ENCODE measurements around the gene DHX38.

DHX38 gene

GRCh38 chr16:72138064-72138572, 44.5 kb downstream of the DHX38 start:
- no peak overlapping the region for H3K4me3 ChIP-seq (replicated peaks; ENCODE audit: low read depth, low read length)
- no peak for DNase-seq (ENCODE audit: extremely low read depth, low read depth)
- no peak for TF ChIP-seq CTCF (IDR thresholded peaks at IDR 0.05; ENCODE audit: low read depth, low read length, missing control alignments)

GRCh38 chr16:72139908-72140307, 46.3 kb downstream of the DHX38 start:
- DNase-seq (ENCODE audit: extremely low read depth, low read depth) = no peak
- no peak overlapping the region for H3K4me3 ChIP-seq (replicated peaks; ENCODE audit: low read depth, low read length)
- no peak for TF ChIP-seq CTCF (IDR thresholded peaks at IDR 0.05; ENCODE audit: low read depth, low read length, missing control alignments)

GRCh38 chr16:72142476-72142875, 48.8 kb downstream of the DHX38 start:
- DNase-seq (ENCODE audit: extremely low read depth, low read depth) = no peak
- no peak overlapping the region for H3K4me3 ChIP-seq (replicated peaks; ENCODE audit: low read depth, low read length)
- TF ChIP-seq CTCF (IDR thresholded peaks at IDR 0.05; ENCODE audit: low read depth, low read length, missing control alignments) = no peak

- peak; percentile 15 for TF ChIP-seq CTCF (IDR thresholded peaks at IDR 0.05; ENCODE audit: low read depth, low read length, missing control alignments)
- no peak overlapping the region for H3K4me3 ChIP-seq (replicated peaks; ENCODE audit: low read depth, low read length)
- no peak for DNase-seq (ENCODE audit: extremely low read depth, low read depth)
Observed at GRCh38 chr16:72149676-72150464, 56.2 kb downstream of the DHX38 start.

GRCh38 chr16:72159386-72159785, 65.7 kb downstream of the DHX38 start:
- H3K4me3 ChIP-seq (replicated peaks; ENCODE audit: low read depth, low read length) = no peak overlapping the region
- TF ChIP-seq CTCF (IDR thresholded peaks at IDR 0.05; ENCODE audit: low read depth, low read length, missing control alignments) = no peak
- DNase-seq (ENCODE audit: extremely low read depth, low read depth) = no peak

- no peak for DNase-seq (ENCODE audit: extremely low read depth, low read depth)
- no peak for TF ChIP-seq CTCF (IDR thresholded peaks at IDR 0.05; ENCODE audit: low read depth, low read length, missing control alignments)
- no peak overlapping the region for H3K4me3 ChIP-seq (replicated peaks; ENCODE audit: low read depth, low read length)
Observed at GRCh38 chr16:72159801-72160200, 66.2 kb downstream of the DHX38 start.
